ENCODE measurements around the gene SCT.

SCT gene

GRCh38 chr11:609341-609811 lies 17.6 kb downstream of the SCT start:
- DNase-seq, result no peak

DNA sequence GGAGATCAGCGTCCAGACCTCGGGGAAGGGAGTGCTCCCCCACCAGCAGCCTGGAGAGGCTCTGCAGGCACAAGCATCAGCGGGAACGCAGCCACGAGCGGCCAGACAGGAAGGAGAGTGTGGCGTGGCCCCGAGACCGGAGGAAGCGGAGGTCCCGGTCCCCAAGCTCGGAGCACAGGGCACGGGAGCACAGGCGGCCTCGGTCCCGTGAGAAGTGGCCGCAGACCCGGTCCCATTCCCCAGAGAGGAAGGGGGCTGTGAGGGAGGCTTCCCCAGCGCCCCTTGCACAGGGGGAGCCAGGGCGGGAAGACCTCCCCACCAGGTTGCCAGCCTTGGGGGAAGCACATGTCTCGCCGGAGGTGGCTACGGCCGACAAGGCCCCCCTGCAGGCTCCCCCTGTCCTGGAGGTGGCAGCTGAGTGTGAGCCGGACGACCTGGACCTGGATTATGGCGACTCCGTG lies 18.2 kb downstream of the SCT start:
- DNase-seq, result no peak

GRCh38 chr11:607971-608659 lies 18.9 kb downstream of the SCT start:
- DNase-seq, result no peak

DNA sequence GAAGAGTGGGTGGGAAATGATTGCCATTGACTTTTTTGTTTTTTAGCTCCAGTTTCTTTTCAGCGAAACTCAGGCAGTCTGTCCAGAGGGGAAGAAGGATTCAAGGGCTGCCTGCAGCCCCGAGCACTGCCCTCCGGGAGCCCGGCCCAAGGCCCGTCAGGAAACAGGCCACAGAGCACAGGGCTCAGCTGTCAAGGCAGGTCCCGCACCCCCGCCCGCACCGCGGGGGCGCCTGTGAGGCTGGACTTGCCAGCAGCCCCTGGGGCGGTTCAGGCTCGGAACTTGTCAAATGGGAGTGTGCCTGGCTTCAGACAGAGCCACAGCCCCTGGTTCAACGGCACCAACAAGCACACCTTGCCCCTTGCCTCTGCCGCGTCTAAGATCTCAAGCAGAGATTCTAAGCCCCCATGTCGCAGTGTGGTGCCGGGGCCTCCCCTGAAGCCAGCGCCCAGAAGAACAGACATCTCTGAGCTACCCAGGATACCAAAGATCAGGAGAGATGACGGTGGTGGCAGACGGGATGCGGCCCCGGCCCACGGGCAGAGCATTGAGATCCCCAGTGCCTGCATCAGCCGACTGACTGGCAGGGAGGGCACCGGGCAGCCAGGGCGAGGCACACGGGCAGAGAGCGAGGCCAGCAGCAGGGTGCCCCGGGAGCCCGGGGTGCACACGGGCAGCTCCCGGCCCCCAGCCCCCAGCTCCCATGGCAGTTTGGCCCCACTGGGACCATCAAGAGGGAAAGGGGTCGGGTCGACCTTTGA lies 19.8 kb downstream of the SCT start:
- no peak for DNase-seq

DNA sequence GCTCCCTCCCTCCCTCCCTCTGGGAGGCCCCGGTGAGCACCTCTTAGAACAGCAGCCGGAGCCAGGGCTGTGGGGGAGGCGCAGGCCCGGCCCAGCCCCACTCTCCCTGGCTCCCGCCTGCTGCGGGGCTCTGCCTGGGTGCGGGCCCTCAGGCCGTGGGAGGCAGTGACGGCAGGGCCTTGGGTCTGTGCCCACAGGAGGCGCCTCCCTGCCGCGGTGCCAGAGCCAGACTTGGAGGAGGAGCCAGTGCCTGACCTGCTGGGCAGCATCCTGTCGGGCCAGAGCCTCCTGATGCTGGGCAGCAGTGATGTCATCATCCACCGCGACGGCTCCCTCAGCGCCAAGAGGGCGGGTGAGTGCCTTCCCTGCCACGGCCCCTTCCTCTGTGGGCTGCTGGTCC lies 20.7 kb downstream of the SCT start:
- DNase-seq, result no peak

GRCh38 chr11:605286-606129 lies 21.5 kb downstream of the SCT start:
- no peak for DNase-seq

DNA sequence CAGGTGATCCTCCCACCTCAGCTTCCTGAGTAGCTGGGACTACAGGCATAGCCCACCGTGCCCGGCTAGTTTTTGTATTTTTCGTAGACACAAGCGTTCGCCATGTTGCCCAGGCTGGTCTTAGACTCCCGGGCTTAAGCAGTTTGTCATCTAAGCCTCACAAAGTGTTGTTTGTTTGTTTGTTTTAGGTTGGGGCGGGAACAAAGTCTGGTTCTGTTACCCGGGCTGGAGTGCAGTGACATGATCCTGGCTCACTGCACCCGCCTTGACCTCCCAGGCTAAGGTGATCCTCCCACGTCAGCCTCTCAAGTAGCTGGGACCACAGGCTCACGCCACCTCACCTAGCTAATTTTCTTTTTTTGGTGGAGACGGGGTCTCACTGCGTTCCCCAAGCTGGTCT lies 23.8 kb downstream of the SCT start:
- no peak for DNase-seq

- DNase-seq, result no peak
Measured at GRCh38 chr11:601573-602245, 25.3 kb downstream of the SCT start.

- DNase-seq, result no peak
Measured at GRCh38 chr11:598005-598680, 28.8 kb downstream of the SCT start.

DNA sequence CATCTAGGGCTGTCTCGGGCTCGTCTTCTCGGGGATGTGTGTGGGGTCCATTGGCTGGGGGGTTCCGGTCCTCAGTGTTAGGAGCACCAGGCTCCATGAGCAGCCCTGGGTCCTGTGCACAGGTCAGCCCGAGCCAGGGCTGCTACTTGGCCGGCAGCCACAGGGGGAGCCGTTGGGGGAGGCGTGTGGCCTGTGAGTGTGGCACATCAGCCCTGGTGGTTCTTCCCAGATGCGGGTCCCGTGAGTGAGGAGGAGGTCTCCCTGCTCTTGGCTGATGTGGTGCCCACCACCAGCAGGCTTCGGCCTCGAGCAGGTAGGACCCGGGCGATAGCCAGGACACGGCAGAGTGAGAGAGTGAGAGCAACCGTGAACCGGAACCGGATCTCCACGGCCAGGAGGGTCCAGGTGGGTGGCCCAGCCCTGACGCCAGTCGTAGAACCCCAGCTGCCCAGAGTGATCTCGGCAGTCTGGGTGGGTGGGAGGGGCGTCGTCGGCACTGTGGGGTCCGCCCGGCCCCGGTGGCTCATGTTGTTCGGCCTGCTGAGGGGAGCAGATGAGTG lies 29.7 kb downstream of the SCT start:
- no peak for DNase-seq

DNA sequence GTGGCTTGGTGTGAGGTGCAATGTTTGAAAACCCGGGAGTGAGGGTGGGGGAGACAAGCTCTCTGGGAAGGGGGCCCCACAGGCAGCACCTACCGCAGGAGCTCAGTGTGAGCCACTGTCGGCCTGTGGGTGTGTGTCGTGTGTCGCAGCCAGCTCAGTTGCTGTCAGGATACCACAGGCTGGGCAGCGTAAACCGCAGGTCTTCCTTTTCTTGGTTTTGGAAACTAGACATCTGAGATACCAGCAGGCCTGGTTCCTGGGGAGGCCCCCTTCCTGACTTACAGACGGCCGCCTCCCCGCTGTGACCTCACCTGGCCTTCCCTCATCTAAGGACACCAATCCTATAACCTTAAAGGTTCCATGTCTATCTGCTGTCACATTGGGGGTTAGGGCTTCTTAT lies 30.6 kb downstream of the SCT start:
- DNase-seq, result no peak

DNA sequence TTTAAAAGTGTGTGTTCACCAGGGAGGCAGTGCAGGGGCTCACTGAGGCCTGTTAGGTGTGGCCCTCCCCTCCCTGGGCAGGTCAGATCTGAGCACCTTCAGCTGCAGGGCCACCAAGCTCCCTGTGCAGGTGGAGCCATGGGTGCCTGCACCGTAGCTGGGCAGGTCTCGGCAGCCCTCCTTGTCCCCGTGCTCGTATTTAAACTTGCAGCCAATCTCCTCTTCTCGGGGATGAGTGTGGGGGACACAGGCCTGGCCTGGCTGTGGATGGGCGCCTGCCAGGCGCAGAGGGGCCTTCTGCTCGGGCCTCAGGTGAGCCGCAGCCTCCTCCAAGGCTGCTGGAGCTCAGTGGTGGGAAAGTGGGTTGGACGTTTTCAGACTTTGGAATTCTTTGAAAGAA lies 31.6 kb downstream of the SCT start:
- DNase-seq, result no peak

GRCh38 chr11:593347-593746 lies 33.6 kb downstream of the SCT start:
- DNase-seq, result no peak

GRCh38 chr11:592918-593317 lies 34.1 kb downstream of the SCT start:
- no peak for DNase-seq

GRCh38 chr11:592501-592900 lies 34.5 kb downstream of the SCT start:
- DNase-seq, result no peak

DNA sequence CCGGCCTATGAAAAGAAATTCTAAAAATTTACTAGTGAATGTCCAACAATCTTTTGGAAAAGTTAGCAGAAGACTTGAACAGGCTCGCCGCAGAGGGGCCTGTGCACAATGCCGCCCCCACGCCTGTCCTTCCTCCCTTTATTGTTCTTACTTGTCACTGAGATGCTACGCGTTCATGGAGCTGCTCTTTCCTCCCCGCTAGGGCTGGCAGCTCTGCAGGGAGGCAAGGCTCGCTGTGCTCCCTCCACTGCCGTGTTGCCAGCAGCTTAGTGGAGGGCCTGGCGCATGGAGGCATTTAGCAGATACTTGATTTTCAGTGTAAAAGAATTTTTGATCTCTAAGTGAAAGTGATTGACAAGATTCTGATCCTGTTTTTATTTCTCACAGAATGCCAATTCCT lies 36.0 kb downstream of the SCT start:
- DNase-seq, result no peak

- no peak for DNase-seq
Measured at GRCh38 chr11:589798-590197, 37.2 kb downstream of the SCT start.

GRCh38 chr11:587978-588380 lies 39.0 kb downstream of the SCT start:
- peak; percentile 91 for DNase-seq

- DNase-seq, result no peak
Measured at GRCh38 chr11:587546-587945, 39.4 kb downstream of the SCT start.

GRCh38 chr11:586376-587316 lies 40.3 kb downstream of the SCT start:
- no peak for DNase-seq

DNA sequence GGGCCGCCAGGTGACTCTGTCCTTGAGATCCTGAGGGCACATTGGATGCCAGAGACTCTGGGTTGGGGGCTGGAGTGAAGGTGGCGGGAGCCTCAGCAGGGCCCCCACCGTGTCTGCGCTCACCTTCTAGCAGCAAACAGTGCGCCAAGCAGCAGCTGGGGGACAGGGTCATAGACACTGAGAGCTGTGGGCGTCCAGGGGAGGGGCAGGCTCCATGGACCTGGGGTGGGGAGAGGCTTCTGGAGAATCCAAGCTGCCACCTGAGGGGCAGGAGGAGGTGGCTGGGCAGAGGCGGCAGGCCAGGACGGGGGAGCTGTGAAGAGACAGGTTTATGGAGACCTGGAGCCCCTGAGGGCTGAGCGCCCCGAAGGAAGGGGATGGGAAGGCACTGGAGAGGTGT lies 42.7 kb downstream of the SCT start:
- DNase-seq, result no peak
